Esophagus squamous epithelium (tissue), 5 donors: Measurements from ENCODE around the gene MAU2. TPM values are rescaled to one million over a fixed set of nuclear protein-coding genes. Genes with fewer than 3 reads are reported as not detected.

ENCODE experiments used
- DNase-seq: peaks from one replicate; lab custom pipeline; 2025; lab: John Stamatoyannopoulos, UW
- H3K27ac ChIP-seq, 4 donors: fragments of 200-600 bp; sonication (generic); one replicate each; pipeline ENCODE4 v1.5.1; 2016 to 2019; ENCODE audit warnings: mild to moderate bottlenecking in 1 of 4
- H3K27me3 ChIP-seq, 4 donors: fragments of 200-600 bp; sonication (generic); 1 replicate in 3 of 4; 2 replicates in 1 of 4; pipeline versions ENCODE4 v1.5.1 to v1.6.0; 2017 to 2021; ENCODE audit warnings: antibody characterized with exemption in 1 of 4
- H3K36me3 ChIP-seq, 3 donors: fragments of 200-600 bp; sonication (generic); one replicate each; pipeline ENCODE4 v1.5.1; 2016 to 2019
- H3K4me1 ChIP-seq, 3 donors: fragments of 200-600 bp; sonication (generic); one replicate each; pipeline ENCODE4 v1.5.1; 2017 to 2019
- H3K4me3 ChIP-seq, 4 donors: fragments of 200-600 bp; sonication (generic); 1 replicate in 3 of 4; 2 replicates in 1 of 4; pipeline ENCODE4 v1.5.1; 2016 to 2019; ENCODE audit warnings: mild to moderate bottlenecking in 2 of 4, moderate library complexity in 1 of 4
- H3K9me3 ChIP-seq, 3 donors: fragments of 200-600 bp; sonication (generic); one replicate each; pipeline ENCODE4 v1.5.1; 2016 to 2019
- POLR2A ChIP-seq, 4 donors: fragments of 450-650 bp; IDR thresholded peaks; one replicate each; pipeline ENCODE4 v1.6.1; 2017; ENCODE audit warnings: antibody characterized with exemption in 4 of 4, mild to moderate bottlenecking in 4 of 4, moderate library complexity in 3 of 4
- WGBS, 2 donors: methylation state at CpG; one replicate each; pipeline ENCODE4 v1.1.5; 2018; 5-methylcytosine and 5-hydroxymethylcytosine counted together
- intact Hi-C: fragments of 100-400 bp; cut with DNase I; formaldehyde crosslinking; loops from one replicate; pipeline ENCODE4 v1.15.0; 2022
- total RNA-seq, 4 donors: library from RNA; depleted of rRNA; stranded (reverse); fragments of >200 nt; gene quantifications; one replicate each; pipeline ENCODE4 v1.1.0, GENCODE V29; 2016
- TF ChIP-seq, protein P1 (sequence below), 6 experiments: fragments of 450-650 bp in 4 of 6; fragments of 200-600 bp in 2 of 6; sonication (generic) in 2 of 6; IDR thresholded peaks; one replicate each; pipeline ENCODE4 v1.5.1; 2016 to 2019; ENCODE audit warnings: antibody characterized with exemption in 6 of 6, mild to moderate bottlenecking in 4 of 6, moderate library complexity in 4 of 6
- donor health status: DM: yes; HTN: yes; CAD: no.

MAU2 gene
- total RNA-seq, 4 donors from 2014 or later, result 35.4 to 53.2 (median 39.1) TPM

DNA sequence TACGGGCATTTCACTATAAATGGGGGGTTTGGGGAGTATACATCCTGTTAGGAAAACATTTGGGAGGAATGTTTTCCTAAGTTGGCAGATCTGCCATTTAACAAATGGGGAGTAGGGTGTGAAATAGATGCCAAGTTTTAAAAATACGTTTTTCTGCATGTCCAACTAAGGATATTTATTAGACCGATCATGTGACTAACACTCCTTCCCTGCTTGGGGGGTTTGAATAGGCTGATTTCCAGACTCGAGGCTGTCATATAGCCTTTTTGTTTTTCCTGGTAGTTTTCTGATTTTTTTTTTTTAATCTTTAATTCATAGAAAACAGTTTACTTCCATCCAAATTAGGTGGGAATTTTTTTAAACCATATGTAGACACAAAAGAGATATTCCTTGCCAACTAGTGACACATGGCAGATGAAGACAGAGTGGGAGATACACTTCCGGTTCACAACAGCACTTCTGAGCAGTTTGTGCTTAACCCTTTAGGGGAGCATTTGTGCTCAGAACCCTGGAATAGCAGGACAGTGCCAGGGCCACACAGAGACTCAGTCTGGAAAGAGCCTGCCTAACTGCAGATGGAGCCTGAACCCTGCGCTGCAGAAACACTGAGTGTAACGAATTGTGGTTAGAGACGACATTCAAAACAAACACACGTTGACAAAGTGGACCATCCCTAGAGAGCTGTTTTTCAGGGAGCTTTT is 79.3 kb downstream of the MAU2 start:
- H3K4me1 ChIP-seq, result peaks cover 12 to 46% (median 29%) of the 10 kb centered on the region in 3 donors
- no peak for DNase-seq
- intact Hi-C loops, result no loop called here
- 29 to 44% methylated on average over 9 of the region's 9 CpGs for WGBS, 2 donors
- TF ChIP-seq POLR2A (IDR thresholded peaks at IDR 0.05), result no peak
- TF ChIP-seq, protein P1, sequence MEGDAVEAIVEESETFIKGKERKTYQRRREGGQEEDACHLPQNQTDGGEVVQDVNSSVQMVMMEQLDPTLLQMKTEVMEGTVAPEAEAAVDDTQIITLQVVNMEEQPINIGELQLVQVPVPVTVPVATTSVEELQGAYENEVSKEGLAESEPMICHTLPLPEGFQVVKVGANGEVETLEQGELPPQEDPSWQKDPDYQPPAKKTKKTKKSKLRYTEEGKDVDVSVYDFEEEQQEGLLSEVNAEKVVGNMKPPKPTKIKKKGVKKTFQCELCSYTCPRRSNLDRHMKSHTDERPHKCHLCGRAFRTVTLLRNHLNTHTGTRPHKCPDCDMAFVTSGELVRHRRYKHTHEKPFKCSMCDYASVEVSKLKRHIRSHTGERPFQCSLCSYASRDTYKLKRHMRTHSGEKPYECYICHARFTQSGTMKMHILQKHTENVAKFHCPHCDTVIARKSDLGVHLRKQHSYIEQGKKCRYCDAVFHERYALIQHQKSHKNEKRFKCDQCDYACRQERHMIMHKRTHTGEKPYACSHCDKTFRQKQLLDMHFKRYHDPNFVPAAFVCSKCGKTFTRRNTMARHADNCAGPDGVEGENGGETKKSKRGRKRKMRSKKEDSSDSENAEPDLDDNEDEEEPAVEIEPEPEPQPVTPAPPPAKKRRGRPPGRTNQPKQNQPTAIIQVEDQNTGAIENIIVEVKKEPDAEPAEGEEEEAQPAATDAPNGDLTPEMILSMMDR (IDR thresholded peaks at IDR 0.05), result no peak
- H3K27me3 ChIP-seq, result no peaks in the 10 kb centered on the region
- no peak overlapping the region for H3K4me3 ChIP-seq
- peak overlapping the region in 2 of 4 donors; percentile 11 to 29 for H3K27ac ChIP-seq
- no peaks in the 10 kb centered on the region for H3K36me3 ChIP-seq
- no peaks in the 10 kb centered on the region for H3K9me3 ChIP-seq

DNA sequence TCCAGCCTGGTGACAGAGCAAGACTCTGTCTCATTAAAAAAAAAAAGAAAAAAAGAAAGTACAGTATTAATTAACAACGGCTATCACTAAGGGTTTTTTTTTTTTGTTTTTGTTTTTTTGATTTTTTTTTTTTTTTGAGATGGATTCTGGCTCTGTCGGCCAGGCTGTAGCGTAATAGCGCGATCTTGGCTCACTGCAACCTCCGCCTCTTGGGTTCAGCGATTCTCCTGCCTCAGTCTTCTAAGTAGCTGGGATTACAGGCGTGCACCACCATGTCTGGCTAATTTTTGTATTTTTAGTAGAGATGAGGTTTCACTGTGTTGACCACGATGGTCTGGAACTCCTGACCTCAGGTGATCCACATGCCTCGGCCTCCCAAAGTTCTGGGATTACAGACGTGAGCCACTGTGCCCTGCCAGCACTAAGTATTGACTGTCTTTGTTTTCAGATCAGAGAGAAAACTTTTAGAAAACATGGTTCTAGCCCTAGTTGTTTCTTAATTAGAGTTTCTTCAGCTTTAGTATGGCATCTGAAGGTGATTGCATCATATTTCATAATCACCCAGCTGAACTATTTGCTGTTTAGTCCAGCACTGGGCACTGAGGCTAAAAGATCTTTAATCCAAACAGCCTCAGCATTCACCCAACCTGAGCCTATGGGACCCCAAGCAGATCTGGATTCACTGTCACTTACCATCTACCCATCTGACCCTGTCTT is 82.2 kb downstream of the MAU2 start:
- DNase-seq, result no peak
- 63 to 73% methylated on average over 11 of the region's 11 CpGs for WGBS, 2 donors
- Histone ChIP-seq H3K4me1 (peaks cover 23 to 59% (median 37%) of the 10 kb centered on the region in 3 donors), H3K4me3 (no peak overlapping the region), H3K27me3 (no peaks in the 10 kb centered on the region), H3K27ac (peak overlapping the region; percentile 70 to 95 (median 90)), H3K9me3 (no peaks in the 10 kb centered on the region), H3K36me3 (no peaks in the 10 kb centered on the region)
- intact Hi-C loops, result no loop called here
- TF ChIP-seq, protein P1 (IDR thresholded peaks at IDR 0.05), result no peak

DNA sequence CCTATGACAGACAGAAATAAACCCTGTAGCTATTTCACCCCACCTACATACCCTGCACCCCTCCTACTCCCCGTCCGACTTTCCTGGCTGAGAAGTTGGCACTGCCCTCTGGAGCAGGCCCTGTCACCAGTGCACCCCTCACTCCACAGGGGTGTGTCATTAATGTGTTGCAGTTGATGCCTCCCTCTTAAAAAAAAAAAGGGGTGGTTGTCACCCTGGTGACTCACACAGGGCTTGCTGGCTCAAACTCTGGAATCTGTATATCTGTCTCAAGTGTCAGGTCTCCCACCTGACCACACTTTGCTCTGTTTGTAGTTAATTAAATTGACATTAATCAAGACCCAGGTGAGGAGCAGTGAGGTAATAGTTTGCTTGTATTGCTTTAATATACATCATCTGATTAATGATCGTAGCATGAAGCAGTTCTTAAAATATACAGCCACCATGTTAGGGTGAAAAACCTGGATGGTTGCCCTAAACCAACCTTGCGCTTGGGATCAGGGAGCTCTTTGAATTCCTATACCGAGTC is 82.8 kb downstream of the MAU2 start:
- H3K4me1 ChIP-seq, result peaks cover 23 to 66% (median 37%) of the 10 kb centered on the region in 3 donors
- no peak for DNase-seq
- H3K9me3 ChIP-seq, result no peaks in the 10 kb centered on the region
- H3K27me3 ChIP-seq, result no peaks in the 10 kb centered on the region
- H3K36me3 ChIP-seq, result no peaks in the 10 kb centered on the region
- no peak overlapping the region for H3K4me3 ChIP-seq
- WGBS, 2 donors, result 38 to 46% methylated on average over 5 of the region's 5 CpGs
- peak overlapping the region; percentile 70 to 95 (median 90) for H3K27ac ChIP-seq
- TF ChIP-seq, protein P1 (IDR thresholded peaks at IDR 0.05), result no peak
- intact Hi-C loops, result no loop called here

DNA sequence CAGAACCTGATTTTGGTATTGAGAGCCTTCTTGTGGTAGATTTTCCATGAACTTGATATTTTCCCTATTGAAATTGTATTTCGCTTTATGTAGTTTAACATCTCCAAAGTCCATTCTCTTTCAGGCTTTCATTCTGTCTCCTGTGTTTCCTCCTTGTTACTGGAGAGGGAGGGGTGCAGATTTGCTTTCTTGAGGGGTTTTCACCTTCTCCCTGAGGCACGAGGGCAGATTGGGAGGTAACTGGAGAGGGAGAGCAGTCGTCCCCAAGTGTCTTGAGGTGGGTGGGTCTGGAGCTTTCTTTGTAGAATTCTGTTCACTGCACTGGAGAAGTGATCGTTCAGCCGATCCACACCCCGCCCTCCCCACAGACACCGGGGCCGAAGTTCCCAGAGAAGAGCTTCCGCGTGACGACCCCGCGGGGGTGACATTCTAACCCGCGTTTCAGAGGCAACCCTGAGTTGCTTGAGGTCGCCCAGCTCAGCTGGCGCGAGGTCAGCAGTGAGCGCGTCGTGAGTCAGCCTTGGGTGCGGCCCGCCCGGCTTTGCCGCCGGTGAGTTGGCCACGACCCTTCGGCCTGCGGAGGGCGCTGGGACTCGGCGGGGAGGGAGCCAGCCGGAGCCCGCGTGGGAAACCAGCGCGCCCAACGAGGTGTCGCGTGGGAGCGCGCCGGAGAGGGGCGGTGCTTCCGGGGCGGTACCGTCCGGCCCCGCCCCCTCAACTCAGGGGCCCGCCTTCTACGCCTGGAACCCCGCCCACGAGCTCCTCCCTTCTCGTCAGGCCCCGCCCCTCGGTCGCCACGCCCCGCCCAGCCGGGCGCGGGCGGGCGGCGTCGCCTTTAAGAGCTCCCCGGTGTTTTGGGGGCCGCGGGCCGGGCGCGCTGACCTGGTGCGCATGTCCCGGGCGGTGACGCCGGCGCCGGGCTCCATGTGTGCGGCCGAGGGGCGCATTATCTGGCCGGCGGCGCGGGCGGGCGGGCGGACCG is 84.5 kb downstream of the MAU2 start, which contains the start of gene GATAD2A:
TSS of gene GATAD2A (plus strand) at position 797 of the 982 bp plus-strand sequence. CDS start 59,671 bp downstream, outside the sequence.
- Histone ChIP-seq H3K9me3 (no peaks in the 10 kb centered on the region), H3K4me1 (peaks cover 35 to 74% (median 43%) of the 10 kb centered on the region in 3 donors), H3K27ac (peak within 1 kb of the TSS; percentile 89 to 95 (median 91)), H3K27me3 (no peaks in the 10 kb centered on the region), H3K36me3 (no peaks in the 10 kb centered on the region), H3K4me3 (peak within 1 kb of the TSS; percentile 89 to 97 (median 92))
- DNase-seq, result peak; percentile 88
- intact Hi-C loops, result no loop called here
- TF ChIP-seq POLR2A (IDR thresholded peaks at IDR 0.05), result peak in 2 of 4 donors; percentile 34 to 65
- TF ChIP-seq, protein P1 (IDR thresholded peaks at IDR 0.05), result peak in 3 of 6 experiments; percentile 25 to 56 (median 43)
- WGBS, 2 donors, result 5 to 6% methylated on average over 13 to 23 of the region's 90 CpGs
